ENCODE results near the gene GTF3C6.
"Not testable (repeated sequence)": the region's sequence is repeated elsewhere in the genome, so short reads cannot be mapped to it uniquely, and the experiment has no call there.

The GTF3C6 gene

GRCh38 chr6:110953633-110954303 is 4.7 kb upstream of the GTF3C6 start:
- Mint-ChIP-seq H3K9me3 (ENCODE audit: low read depth) (no peaks in the 10 kb centered on the region), H3K27me3 (peaks cover 3% of the 10 kb centered on the region), H3K4me3 (no peak overlapping the region), H3K36me3 (no peaks in the 10 kb centered on the region), H3K27ac (no peak overlapping the region), H3K4me1 (ENCODE audit: low read depth) (peaks cover 8% of the 10 kb centered on the region)

- H3K27me3 Mint-ChIP-seq = no peaks in the 10 kb centered on the region
- no peaks in the 10 kb centered on the region for H3K9me3 Mint-ChIP-seq (ENCODE audit: low read depth)
- H3K36me3 Mint-ChIP-seq = peaks cover 10% of the 10 kb centered on the region
- H3K4me3 Mint-ChIP-seq = peak overlapping the region; percentile 72
- H3K27ac Mint-ChIP-seq = peak overlapping the region; percentile 78
- H3K4me1 Mint-ChIP-seq (ENCODE audit: low read depth) = peaks cover 17% of the 10 kb centered on the region
Observed at GRCh38 chr6:110960014-110960390, 1.5 kb downstream of the GTF3C6 start.

GRCh38 chr6:110962636-110963035 is 4.1 kb downstream of the GTF3C6 start:
- H3K36me3 Mint-ChIP-seq = peaks cover 13% of the 10 kb centered on the region

GRCh38 chr6:110965629-110966229 is 7.2 kb downstream of the GTF3C6 start:
- peaks cover 10% of the 10 kb centered on the region for H3K36me3 Mint-ChIP-seq

More at GRCh38 chr6:110962636-110963035, 4.1 kb downstream of the GTF3C6 start:
- not testable (repeated sequence) for H3K4me3 Mint-ChIP-seq; H3K27ac Mint-ChIP-seq; H3K9me3 Mint-ChIP-seq (ENCODE audit: low read depth); H3K27me3 Mint-ChIP-seq
- peaks cover 14% of the 10 kb centered on the region for H3K4me1 Mint-ChIP-seq (ENCODE audit: low read depth)

GRCh38 chr6:110968661-110969060 is 10.2 kb downstream of the GTF3C6 start:
- H3K36me3 Mint-ChIP-seq; H3K27ac Mint-ChIP-seq; H3K9me3 Mint-ChIP-seq (ENCODE audit: low read depth); H3K27me3 Mint-ChIP-seq; H3K4me3 Mint-ChIP-seq; H3K4me1 Mint-ChIP-seq (ENCODE audit: low read depth): not testable (repeated sequence)

More at GRCh38 chr6:110965629-110966229, 7.2 kb downstream of the GTF3C6 start:
- H3K4me3 Mint-ChIP-seq = no peak overlapping the region
- H3K27me3 Mint-ChIP-seq = no peaks in the 10 kb centered on the region
- no peak overlapping the region for H3K27ac Mint-ChIP-seq
- no peaks in the 10 kb centered on the region for H3K9me3 Mint-ChIP-seq (ENCODE audit: low read depth)
- peaks cover 1% of the 10 kb centered on the region for H3K4me1 Mint-ChIP-seq (ENCODE audit: low read depth)

- no peak overlapping the region for H3K27ac Mint-ChIP-seq
- no peak overlapping the region for H3K4me3 Mint-ChIP-seq
- peaks cover 5% of the 10 kb centered on the region for H3K36me3 Mint-ChIP-seq
- no peaks in the 10 kb centered on the region for H3K9me3 Mint-ChIP-seq (ENCODE audit: low read depth)
- H3K4me1 Mint-ChIP-seq (ENCODE audit: low read depth) = no peaks in the 10 kb centered on the region
- H3K27me3 Mint-ChIP-seq = no peaks in the 10 kb centered on the region
Observed at GRCh38 chr6:110971468-110971867, 13.0 kb downstream of the GTF3C6 start.

GRCh38 chr6:110976575-110976974 is 18.1 kb downstream of the GTF3C6 start:
- H3K36me3 Mint-ChIP-seq = peaks cover 5% of the 10 kb centered on the region

GRCh38 chr6:110979565-110980101 is 21.1 kb downstream of the GTF3C6 start:
- H3K27me3 Mint-ChIP-seq = no peaks in the 10 kb centered on the region
- H3K9me3 Mint-ChIP-seq (ENCODE audit: low read depth) = no peaks in the 10 kb centered on the region
- peaks cover 12% of the 10 kb centered on the region for H3K36me3 Mint-ChIP-seq
- no peak overlapping the region for H3K27ac Mint-ChIP-seq
- peaks cover 28% of the 10 kb centered on the region for H3K4me1 Mint-ChIP-seq (ENCODE audit: low read depth)
- H3K4me3 Mint-ChIP-seq = peak overlapping the region; percentile 15

More at GRCh38 chr6:110976575-110976974, 18.1 kb downstream of the GTF3C6 start:
- no peaks in the 10 kb centered on the region for H3K9me3 Mint-ChIP-seq (ENCODE audit: low read depth)
- H3K27me3 Mint-ChIP-seq = no peaks in the 10 kb centered on the region
- H3K4me3 Mint-ChIP-seq = no peak overlapping the region
- peaks cover 8% of the 10 kb centered on the region for H3K4me1 Mint-ChIP-seq (ENCODE audit: low read depth)
- H3K27ac Mint-ChIP-seq = no peak overlapping the region

GRCh38 chr6:110980227-110980626 is 21.7 kb downstream of the GTF3C6 start:
- peaks cover 31% of the 10 kb centered on the region for H3K4me1 Mint-ChIP-seq (ENCODE audit: low read depth)
- H3K27me3 Mint-ChIP-seq = no peaks in the 10 kb centered on the region
- no peaks in the 10 kb centered on the region for H3K9me3 Mint-ChIP-seq (ENCODE audit: low read depth)
- H3K36me3 Mint-ChIP-seq = peaks cover 12% of the 10 kb centered on the region
- H3K4me3 Mint-ChIP-seq = peak overlapping the region; percentile 99
- H3K27ac Mint-ChIP-seq = no peak overlapping the region

- H3K9me3 Mint-ChIP-seq (ENCODE audit: low read depth) = no peaks in the 10 kb centered on the region
- H3K27me3 Mint-ChIP-seq = no peaks in the 10 kb centered on the region
- H3K27ac Mint-ChIP-seq = peak overlapping the region; percentile 74
- peak overlapping the region; percentile 99 for H3K4me3 Mint-ChIP-seq
- peaks cover 12% of the 10 kb centered on the region for H3K36me3 Mint-ChIP-seq
- peaks cover 34% of the 10 kb centered on the region for H3K4me1 Mint-ChIP-seq (ENCODE audit: low read depth)
Observed at GRCh38 chr6:110980648-110981047, 22.1 kb downstream of the GTF3C6 start.

- Mint-ChIP-seq H3K4me3 (peak overlapping the region; percentile 99), H3K36me3 (peaks cover 16% of the 10 kb centered on the region), H3K9me3 (ENCODE audit: low read depth) (no peaks in the 10 kb centered on the region), H3K4me1 (ENCODE audit: low read depth) (peaks cover 38% of the 10 kb centered on the region), H3K27ac (peak overlapping the region; percentile 95), H3K27me3 (no peaks in the 10 kb centered on the region)
Observed at GRCh38 chr6:110981202-110981600, 22.7 kb downstream of the GTF3C6 start.

GRCh38 chr6:110990840-110991576 is 32.5 kb downstream of the GTF3C6 start:
- Mint-ChIP-seq H3K4me3 (no peak overlapping the region), H3K9me3 (ENCODE audit: low read depth) (no peaks in the 10 kb centered on the region), H3K27ac (no peak overlapping the region), H3K27me3 (no peaks in the 10 kb centered on the region), H3K4me1 (ENCODE audit: low read depth) (peaks cover 15% of the 10 kb centered on the region), H3K36me3 (peaks cover 8% of the 10 kb centered on the region)

- peaks cover 1% of the 10 kb centered on the region for H3K36me3 Mint-ChIP-seq
- H3K27me3 Mint-ChIP-seq = no peaks in the 10 kb centered on the region
- H3K4me3 Mint-ChIP-seq = no peak overlapping the region
- peaks cover 1% of the 10 kb centered on the region for H3K4me1 Mint-ChIP-seq (ENCODE audit: low read depth)
- H3K9me3 Mint-ChIP-seq (ENCODE audit: low read depth) = no peaks in the 10 kb centered on the region
- H3K27ac Mint-ChIP-seq = no peak overlapping the region
Observed at GRCh38 chr6:110996691-110997090, 38.2 kb downstream of the GTF3C6 start.

GRCh38 chr6:110999634-111000270 is 41.2 kb downstream of the GTF3C6 start:
- Mint-ChIP-seq H3K27me3 (no peaks in the 10 kb centered on the region), H3K27ac (no peak overlapping the region), H3K4me1 (ENCODE audit: low read depth) (no peaks in the 10 kb centered on the region), H3K4me3 (no peak overlapping the region), H3K9me3 (ENCODE audit: low read depth) (no peaks in the 10 kb centered on the region), H3K36me3 (peaks cover 2% of the 10 kb centered on the region)

- peaks cover 2% of the 10 kb centered on the region for H3K36me3 Mint-ChIP-seq
- H3K27me3 Mint-ChIP-seq = no peaks in the 10 kb centered on the region
- no peak overlapping the region for H3K4me3 Mint-ChIP-seq
- no peak overlapping the region for H3K27ac Mint-ChIP-seq
- H3K4me1 Mint-ChIP-seq (ENCODE audit: low read depth) = peaks cover 3% of the 10 kb centered on the region
- no peaks in the 10 kb centered on the region for H3K9me3 Mint-ChIP-seq (ENCODE audit: low read depth)
Observed at GRCh38 chr6:111002350-111002749, 43.8 kb downstream of the GTF3C6 start.
